Hippocampal formation (tissue), 2 donors: ENCODE measurements around the gene PHKA2.
A peak's percentile ranks its signal among the peaks of the same experiment; 100 is the strongest.

ENCODE experiments used
- DNase-seq, 2 donors: peaks; one replicate each; lab custom pipeline; 2025; lab: John Stamatoyannopoulos, UW

The PHKA2 gene

DNA sequence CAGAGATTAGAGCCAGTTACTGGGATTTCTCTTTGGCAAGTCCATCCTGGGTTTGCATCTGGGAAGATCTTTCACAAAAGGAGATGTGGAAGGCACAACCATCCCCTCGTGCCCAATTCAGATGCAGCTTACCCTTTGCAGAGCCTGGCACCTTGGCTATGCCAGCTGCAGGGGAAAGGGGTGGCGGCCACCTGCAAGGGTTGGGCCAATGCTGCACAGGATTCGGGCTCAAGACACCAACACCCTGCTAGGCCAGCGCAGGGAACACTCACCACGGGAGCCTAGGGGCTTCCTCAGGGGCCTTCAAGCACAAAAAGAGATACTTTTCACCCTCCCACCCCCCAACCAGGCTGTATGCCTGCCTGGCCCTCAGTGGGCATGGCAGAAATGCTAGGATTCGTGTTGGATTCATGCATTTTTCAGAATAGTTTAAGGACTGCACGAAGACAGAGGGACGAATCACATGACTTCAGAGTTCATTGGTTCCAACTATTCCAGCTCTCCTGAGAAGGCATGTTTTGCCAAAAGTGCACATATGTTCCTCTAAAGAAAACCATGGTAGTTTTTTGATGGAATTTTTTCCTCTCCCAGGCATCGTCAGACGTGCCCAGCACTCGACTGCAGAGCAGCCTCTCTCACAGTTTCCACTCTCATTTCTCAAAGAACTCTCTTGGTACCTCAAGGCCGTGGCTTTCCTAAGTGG is 94.4 kb downstream of the PHKA2 start:
- no peak for DNase-seq

- no peak for DNase-seq
Measured at GRCh38 chrX:18888281-18888680, 95.6 kb downstream of the PHKA2 start.

GRCh38 chrX:18887825-18888212 is 96.1 kb downstream of the PHKA2 start:
- DNase-seq, result no peak

- no peak for DNase-seq
Measured at GRCh38 chrX:18887177-18887824, 96.6 kb downstream of the PHKA2 start.

- DNase-seq, result peak; percentile 20 to 51
Measured at GRCh38 chrX:18886344-18887161, 97.4 kb downstream of the PHKA2 start.

DNA sequence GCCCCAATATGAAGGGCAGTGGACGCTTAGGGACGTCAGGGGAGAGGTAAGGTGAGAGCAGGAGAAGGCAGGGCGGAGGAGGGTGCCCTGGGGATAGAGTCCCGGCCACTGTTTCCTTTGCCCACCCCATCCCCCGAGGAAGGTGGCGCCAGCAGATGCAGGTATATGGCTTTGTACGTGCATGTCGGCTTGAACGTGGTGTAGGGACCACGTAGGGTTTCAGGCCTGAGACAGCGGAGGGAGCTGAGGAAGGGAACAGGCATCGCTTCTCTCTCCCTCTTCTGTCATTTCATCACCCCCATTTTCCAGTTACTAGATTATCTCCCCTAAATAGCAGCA is 97.9 kb downstream of the PHKA2 start:
- DNase-seq, result no peak

DNA sequence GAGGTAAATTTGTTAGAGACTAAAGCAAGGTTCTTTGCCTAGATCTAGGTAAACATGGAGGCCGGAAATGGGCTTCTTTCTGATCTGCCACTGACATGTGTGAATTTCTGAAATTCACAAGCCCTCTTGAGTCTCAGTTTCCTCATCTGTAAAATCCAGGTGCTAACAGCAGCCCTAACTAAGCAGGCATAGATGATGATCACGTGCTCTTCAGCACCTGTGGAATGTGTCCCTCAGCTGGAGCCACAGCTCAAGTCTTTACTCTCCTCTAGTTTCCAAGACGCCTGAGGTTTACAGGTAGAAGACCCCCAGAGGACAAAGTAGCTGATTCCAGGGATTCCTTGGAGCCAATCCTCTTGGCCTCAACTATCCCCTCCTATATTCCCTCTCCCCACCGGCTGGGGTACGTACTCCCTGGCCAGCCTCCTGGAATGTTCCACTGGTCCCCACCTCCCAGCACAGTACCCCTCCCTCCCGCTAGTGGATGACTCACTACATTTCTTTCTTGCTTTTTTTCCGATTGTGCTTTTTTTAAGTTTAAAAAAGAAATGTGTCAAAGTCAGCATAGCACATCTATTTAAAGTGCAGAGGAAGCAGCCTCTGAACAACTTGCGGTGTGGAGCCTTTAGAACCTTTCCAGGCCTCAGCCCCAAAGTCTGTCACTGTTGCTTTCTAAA is 98.4 kb downstream of the PHKA2 start:
- DNase-seq, result no peak

DNA sequence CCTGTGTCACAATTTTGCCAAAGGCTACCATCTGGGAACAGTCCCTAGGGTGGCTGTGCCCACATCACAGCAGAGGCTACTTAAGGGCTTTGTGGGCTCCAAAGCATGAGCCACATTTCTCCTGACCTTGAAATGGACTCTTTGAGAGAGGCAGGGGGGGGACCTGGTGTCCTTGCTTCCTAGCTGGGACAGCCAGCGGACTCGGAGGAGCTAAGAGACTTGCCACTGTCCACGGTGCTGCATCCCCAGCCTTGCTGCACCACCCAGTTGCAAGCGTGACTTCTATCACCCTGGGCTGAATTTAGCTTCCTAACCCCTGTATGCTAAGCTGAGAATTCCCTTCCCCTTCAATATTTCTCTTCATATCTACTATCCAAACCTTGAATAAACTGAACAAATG is 99.0 kb downstream of the PHKA2 start:
- no peak for DNase-seq

DNA sequence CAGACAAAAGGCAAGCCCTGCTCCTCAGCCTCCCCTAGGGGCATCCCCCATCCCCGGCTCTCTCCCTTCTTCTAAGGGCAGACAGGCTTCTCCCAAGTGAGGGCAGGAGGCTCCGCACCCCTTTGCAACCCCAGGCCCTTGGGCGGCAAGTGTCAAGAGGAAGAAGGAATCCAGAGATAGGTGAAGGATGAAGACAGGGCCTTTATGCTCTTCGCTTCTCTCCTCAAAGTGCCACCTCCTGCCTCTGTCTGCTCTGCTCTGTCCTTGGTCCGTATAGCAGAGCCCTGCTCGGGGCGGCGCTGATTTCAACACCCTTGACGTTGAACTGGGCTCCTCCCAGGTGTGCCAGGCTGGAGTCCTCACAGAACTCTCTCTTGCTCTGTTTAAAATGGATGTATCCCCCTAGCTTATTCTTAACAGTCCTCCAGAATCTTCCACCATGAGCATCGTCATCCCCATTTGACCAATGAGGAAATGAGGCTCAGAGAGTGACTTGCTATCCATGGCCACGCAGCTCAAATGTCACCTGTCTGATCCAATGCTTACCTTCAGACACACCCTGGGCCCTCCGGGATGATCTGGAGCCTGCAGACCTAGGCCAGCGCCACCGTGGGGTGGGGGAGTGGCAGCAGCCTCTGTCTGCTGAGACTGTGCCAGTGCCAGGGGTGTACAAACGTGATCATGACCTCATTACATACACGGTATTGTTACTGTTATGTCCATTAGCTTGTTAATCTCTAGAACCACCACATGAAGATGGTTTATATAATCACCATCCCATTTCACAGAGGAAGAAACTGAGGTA is 99.8 kb downstream of the PHKA2 start:
- no peak for DNase-seq

DNA sequence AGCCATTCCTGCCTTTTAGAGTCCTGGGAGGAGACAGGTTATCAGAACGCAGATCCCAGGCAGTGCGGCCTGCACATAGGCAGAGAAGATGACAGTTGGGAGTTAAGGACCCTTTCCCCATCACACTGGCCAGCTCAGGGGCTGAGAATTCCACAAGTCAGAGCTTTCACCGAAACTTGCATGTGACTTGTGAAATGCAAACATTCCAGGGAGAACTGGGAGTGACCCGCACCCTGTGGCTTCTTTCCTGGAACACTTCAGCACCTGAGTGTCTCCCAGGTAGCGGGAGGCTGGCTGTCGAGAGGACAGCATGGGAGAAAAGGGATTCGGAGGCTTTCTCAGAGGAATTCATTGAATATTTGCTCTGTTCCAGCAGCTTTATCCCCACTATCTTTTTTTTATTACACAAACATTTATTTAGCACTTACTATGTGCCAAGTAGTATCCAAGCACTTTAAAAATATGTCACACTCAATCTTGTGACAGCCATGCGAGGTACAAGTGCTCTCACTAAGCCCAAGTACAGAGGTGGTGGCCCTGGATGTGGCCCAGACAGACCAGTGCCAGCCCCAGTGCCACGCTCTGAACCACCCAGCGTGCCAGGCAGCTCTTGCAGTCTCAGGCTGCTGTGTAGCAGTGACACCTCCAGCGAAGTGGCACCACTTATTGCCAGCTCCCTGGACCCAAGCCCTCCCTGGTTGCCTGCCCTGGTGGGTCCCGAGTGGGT is 100.5 kb downstream of the PHKA2 start:
- DNase-seq, result no peak

GRCh38 chrX:18879144-18879543 is 104.8 kb downstream of the PHKA2 start:
- no peak for DNase-seq

GRCh38 chrX:18877469-18877868 is 106.4 kb downstream of the PHKA2 start:
- no peak for DNase-seq

DNA sequence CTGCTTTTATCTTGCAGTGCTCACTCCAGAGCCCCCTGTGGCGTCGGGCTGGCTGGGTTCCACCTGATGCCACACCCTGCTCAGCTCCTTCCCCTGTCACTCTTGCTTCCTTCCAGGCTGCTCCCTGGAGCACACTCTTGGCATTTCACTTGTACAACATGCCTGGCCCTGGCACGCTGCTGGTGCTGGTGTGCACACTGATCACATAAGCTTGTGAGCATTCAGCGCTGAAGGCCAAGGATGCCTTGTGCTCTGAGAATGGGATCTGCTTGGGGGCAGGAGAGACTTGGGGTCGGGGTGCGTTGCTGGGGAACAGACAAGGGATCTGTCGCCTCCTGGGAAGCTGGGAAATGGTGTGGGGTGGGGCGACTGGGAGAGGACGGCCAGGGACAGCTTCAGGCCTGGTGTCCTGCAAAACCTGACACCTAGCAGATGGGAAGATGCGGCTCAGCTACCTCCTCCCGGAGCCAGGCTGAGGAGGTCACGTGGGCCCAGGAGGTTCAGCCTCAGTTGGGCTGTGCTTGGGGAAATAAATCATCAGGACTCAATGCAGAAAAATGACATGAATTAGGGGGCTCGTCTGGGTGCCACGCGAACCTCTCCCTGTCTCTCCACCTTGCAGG is 108.5 kb downstream of the PHKA2 start:
- DNase-seq, result no peak

GRCh38 chrX:18874560-18875255 is 109.2 kb downstream of the PHKA2 start:
- no peak for DNase-seq

- DNase-seq, result no peak
Measured at GRCh38 chrX:18873836-18874235, 110.1 kb downstream of the PHKA2 start.

DNA sequence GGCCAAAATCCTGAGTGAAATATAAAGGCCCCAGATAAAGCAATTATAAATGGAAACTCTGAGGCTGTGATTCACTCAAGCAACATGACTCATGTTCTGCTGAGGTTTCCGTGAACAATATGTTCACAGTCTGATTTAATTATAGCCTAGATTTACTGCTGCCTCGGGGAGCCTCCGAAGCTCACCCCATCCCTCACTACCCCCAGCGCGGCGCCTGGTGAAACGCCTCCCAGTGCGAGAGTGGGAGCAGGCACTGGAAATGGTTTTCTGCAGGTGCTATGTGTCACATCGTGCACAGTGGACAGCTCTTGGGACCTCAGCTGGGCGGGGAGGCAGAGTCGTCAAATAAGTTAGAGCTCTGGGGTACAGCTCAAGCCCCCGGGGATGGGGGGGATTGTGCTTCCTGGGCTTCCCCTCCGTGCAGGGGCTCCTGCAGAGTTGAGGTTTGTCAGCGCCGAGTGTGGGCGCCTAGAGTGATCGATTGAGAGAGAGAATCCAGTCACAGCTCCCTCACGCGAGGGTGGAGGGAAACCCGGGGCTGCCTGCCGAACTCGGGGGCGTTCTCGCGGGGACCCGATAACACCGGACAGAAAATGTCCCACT is 110.6 kb downstream of the PHKA2 start:
- peak in 1 of 2 donors; percentile 21 for DNase-seq

DNA sequence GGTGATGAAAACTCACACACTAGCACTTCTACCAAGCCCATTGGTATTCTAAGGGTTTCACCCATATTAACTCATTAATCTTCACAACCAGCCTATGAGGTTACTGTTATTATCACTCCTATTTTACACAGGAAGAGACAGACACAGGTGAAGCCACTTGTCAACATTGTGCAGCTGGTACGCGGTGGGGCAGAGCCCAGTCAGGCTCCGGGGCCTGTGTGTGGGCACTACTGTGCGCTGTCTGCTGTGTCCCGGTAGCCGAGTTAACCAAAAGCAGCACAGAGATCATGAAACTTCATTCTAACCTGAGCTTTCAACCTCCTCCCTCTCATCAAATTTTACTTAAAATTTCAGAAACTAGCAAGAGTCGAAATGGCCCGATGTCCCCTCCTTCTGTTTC is 111.3 kb downstream of the PHKA2 start:
- DNase-seq, result no peak

GRCh38 chrX:18871970-18872369 is 111.9 kb downstream of the PHKA2 start:
- no peak for DNase-seq

- no peak for DNase-seq
Measured at GRCh38 chrX:18871161-18871890, 112.6 kb downstream of the PHKA2 start.
